ENCODE data around the gene NPIPB13.
A peak's percentile ranks its signal among the peaks of the same experiment; 100 is the strongest.
"Not testable (repeated sequence)": the region's sequence is repeated elsewhere in the genome, so short reads cannot be mapped to it uniquely, and the experiment has no call there.

The NPIPB13 gene

DNA sequence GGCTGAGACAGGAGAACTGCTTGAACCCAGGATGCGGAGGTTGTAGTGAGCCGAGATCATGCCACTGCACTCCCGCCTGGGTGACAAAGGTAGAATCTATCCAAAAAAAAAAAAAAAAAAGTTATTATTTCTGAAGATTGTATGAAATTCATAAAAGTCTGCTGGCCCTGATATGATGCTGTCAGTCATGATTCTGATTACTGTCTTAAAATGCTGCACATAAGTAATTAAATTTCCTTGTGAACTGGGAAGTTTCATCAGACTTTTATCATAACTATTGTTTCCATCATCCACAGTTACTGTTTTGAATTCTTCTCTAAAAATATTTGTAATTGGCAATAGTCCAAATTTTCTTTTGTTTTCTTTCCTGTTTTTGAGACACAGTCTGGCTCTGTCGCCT, at the start of gene NPIPB13:
TSS of gene NPIPB13 (minus strand) at position 101 of the 400 bp plus-strand sequence. CDS start 2,906 bp downstream, outside the sequence.
- not testable (repeated sequence) for ATAC-seq

DNA sequence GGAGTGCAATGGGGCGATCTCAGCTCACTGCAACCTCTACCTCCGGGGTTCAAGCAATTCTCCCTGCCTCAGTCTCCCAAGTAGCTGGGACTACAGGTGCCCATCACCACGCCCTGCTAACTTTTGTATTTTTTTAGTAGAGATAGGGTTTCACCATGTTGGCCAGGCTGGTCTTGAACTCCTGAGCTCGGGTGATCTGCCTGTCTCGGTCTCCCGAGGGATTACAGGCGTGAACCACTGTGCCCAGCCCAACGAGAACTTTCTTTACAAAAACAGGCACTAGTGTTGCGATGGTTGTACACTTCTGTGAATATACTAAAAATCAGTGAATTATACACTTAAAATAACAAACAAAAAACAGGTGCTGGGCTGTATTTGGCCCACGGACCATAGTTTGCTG, 34.1 kb upstream of the NPIPB13 start:
- ATAC-seq = not testable (repeated sequence)

DNA sequence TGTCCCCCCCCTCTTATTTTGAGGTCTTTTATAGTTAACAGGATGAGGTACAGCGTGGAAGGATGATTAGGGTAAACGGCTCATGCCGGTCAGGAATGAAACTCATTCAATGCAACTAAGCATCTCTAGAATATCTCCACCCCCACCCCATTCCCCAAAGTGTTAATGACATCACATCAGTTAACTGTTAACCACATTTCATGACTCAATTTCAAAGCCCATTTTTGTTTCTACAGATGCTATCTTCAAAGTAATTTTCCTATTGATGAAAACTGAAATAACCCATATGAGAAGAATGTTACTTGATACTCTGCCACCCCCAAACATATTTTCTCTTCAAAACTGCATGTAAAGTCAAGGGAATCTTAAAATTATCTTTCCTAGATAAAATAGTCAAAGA, 30.2 kb upstream of the NPIPB13 start:
- ATAC-seq = not testable (repeated sequence)

DNA sequence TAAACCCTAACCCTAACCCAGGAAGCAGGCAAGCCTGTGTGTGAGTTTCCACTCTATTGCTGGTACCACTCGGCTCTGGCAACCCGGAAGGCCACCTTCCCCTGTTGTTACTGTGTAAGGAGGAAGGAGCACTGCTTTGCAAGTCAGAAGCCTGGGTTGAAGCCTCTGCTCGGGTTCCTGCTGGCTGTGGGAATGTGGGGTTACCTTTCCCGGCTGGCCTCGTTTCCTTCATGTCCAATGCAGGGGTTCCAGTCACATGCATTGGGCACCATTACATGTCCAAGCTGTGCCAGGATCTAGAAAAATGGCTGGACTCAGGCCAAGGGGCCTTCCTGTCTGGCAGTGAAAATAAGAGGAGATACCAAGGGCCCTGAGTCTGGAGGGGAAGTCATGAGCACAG, 31.2 kb downstream of the NPIPB13 start:
- ATAC-seq = not testable (repeated sequence)

DNA sequence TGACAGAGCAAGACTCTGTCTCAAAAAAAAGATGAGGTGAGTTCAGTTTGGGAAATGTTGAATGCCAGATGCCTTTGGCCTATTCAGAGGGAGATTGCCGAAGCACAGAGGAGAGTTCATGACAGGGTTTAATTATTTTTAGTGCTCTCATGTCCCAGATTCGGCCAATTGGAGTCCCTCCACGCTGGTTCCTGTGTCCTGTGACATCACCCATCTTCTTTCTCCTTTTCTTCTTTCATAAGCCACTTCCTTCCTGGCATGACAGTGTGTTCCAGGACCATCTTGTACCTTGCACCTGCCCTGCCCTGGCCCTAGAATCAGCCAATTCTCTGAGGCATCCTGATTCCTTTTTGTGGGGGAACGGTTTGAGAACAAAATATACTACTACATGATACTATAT, 36.9 kb downstream of the NPIPB13 start:
- ATAC-seq = not testable (repeated sequence)

DNA sequence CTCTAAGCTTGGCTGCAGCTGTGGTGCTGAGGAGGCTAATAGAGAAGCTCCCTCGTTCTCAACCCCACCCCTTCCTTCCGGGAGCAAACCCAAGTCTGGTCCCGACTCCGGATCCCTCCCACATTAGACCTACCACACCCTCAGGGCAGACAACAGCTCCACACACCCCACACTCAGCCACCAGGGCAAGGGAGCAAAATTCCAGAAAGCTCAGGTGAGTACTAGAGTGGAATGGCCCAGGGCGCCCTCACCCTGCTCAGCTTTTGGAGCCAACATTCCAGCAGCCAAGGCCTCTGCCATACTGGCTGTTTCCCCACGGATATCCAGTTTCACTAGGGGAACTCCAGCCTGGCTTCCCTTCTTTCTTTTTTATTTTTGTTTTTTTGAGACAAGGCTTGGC, 39.2 kb downstream of the NPIPB13 start:
- not testable (repeated sequence) for ATAC-seq

DNA sequence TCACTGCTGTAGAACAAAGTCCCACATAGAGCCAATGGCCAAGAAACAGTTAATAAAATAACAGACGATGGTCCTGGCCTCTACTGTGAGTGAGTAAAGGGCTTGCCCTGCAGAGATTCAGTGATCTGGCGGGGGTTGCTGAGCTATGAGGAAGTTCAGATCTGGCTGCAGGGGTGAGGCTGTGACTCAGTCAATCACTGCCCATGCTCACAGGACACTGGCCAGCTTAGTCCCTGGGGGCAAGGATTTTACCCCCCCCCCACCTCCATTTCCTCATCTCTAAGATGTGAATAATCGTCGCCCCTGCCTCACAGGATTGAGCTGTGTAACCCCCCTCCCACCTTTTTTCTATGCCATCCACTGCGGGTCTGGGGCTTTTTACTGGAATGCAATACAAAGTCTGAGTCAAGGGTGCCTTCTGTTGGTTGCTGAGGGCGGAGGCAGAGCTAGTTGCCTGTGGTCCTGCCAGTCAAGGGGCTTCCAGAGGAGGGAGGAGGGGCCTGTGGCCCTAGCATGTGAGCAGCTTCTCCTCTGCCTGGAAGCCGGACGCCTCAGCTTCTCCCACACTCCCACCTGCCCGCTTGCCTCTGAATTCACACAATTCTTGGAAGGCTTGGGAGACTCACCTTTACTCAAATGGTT, 41.1 kb downstream of the NPIPB13 start:
- TF ChIP-seq, protein P1, sequence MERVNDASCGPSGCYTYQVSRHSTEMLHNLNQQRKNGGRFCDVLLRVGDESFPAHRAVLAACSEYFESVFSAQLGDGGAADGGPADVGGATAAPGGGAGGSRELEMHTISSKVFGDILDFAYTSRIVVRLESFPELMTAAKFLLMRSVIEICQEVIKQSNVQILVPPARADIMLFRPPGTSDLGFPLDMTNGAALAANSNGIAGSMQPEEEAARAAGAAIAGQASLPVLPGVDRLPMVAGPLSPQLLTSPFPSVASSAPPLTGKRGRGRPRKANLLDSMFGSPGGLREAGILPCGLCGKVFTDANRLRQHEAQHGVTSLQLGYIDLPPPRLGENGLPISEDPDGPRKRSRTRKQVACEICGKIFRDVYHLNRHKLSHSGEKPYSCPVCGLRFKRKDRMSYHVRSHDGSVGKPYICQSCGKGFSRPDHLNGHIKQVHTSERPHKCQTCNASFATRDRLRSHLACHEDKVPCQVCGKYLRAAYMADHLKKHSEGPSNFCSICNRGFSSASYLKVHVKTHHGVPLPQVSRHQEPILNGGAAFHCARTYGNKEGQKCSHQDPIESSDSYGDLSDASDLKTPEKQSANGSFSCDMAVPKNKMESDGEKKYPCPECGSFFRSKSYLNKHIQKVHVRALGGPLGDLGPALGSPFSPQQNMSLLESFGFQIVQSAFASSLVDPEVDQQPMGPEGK (CRISPR knock-in tag; IDR thresholded peaks at IDR 0.05; ENCODE audit: borderline replicate concordance) = 0 out of 2 replicates have a peak, but pooled peaks have one; percentile 25
- peak; percentile 54 for ATAC-seq

DNA sequence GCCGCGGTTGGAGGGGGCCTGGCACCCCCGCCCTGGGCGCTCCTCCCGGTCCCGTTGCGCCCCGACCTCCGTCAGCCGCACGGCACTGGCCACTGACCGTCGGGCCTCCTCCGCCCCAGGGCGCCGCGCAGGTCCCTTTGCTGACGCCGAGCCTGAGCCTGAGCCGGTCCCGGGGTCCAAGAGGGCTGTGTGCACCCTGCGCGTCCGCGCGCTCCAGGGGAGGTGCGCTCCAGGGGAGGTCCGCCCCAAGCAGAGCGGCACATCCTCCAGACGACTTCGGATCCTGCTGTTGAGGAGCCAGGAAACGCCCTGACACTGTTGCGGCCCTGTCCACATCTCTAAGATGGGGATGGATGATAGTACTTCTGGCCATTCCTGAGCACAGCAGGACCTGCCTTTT, 42.0 kb downstream of the NPIPB13 start:
- ATAC-seq = peak; percentile 46

DNA sequence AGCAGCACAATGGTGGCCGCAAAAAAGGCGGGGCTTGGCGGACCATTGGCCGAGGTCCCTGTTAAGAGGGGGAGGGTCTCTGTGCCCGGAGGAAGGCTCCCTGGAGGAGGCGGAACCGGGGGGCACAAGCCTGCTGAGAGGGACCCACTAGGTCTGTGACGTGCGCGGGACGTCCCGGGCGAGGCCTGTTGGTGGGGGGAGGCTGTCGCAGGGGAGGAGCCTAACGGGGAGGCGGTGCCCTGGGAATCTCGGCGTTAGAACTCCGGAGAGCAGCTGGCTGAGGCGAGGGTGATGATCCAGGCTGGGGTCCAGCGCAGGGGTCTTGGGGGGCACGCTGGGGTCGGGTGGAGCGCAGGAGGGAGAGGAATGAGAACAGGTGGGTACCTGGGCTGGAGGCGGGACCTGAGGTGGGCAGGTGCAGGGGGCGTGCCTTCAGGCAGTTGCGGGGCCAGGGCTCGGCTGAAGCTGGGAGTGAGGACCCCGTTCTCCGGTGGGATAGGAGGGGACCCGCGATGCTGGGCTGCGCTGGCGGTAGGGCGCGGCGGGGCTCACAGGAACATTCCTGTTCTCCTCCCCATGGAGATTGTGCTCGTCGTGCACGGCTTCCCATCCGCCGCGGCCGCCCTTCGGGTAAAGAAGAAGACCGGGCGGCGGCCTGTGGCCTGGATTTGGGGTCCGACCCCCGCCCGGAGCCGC, 42.6 kb downstream of the NPIPB13 start:
- peak; percentile 77 for ATAC-seq

DNA sequence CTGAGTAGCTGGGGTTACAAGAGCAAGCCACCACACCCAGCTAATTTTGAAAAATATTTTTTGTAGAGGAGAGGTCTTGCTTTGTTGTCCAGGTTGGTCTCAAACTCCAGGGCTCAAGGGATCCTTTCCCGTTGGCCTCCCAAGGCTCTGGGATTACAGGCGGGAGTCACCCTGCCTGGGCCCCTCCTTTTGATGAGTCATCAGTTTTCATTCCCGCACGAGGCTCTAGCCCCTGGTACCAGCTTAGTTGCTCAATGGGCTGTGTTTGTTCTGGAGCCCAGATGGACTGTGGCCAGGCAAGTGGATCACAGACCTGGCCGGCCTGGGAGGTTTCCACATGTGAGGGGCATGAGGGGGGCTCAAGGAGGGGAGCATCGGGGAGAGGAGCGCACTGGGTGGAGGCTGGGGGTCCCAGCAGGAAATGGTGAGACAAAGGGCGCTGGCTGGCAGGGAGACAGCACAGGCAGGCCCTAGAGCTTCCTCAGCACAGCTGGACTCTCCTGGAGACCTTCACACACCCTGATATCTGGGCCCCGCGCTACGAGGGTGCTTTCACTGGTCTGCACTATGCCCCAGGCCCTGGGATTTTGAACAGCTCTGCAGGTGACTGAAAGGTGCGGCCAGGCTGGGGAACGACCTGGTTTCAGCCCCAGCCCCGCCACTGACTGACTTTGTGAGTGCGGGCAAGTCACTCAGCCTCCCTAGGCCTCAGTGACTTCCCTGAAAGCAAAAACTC, 48.5 kb downstream of the NPIPB13 start:
- peak; percentile 50 for ATAC-seq

DNA sequence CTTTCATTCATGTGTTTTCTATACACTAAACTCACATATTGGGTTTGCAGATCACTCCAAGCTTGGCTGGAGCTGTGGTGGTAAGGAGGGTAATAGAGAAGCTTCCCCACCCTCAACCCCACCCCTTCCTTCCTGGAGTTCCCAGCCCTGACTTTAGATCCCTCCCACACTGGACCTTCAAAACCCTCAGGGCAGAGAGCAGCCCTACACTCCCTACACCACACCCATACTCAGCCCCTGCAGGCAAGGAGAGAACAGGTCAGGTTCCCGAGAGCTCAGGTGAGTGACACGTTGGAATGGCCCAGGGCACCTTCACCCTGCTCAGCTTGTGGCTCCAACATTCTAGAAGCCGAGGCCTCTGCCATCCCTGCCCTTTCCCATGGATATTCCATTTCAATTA, 49.2 kb downstream of the NPIPB13 start, which contains the start of gene SULT1A3:
TSS of gene SULT1A3 (plus strand) at position 207 of the 400 bp plus-strand sequence. CDS start 1,474 bp downstream, outside the sequence.
- ATAC-seq = not testable (repeated sequence)
